HG03060 (cell line): ENCODE measurements around the gene GLIS1.

Experiments
- ATAC-seq: cut with Tn5 transposase; IDR thresholded peaks from one replicate; pipeline ENCODE4 v1.9.1; 2021; ENCODE audit warnings: low read depth, moderate number of reproducible peaks; ENCODE audit not compliant: unreplicated experiment

Gene GLIS1

GRCh38 chr1:53502641-53503432, 236.1 kb downstream of the GLIS1 start:
- no peak for ATAC-seq

GRCh38 chr1:53501065-53502005, 237.6 kb downstream of the GLIS1 start:
- ATAC-seq: no peak

- no peak for ATAC-seq
Measured at GRCh38 chr1:53500204-53501064, 238.5 kb downstream of the GLIS1 start.

GRCh38 chr1:53499257-53500203, 239.4 kb downstream of the GLIS1 start:
- ATAC-seq: no peak

- ATAC-seq: no peak
Measured at GRCh38 chr1:53498555-53499131, 240.3 kb downstream of the GLIS1 start.

GRCh38 chr1:53495633-53496345, 243.2 kb downstream of the GLIS1 start:
- no peak for ATAC-seq

GRCh38 chr1:53490351-53490750, 248.6 kb downstream of the GLIS1 start:
- no peak for ATAC-seq

- no peak for ATAC-seq
Measured at GRCh38 chr1:53486395-53487026, 252.5 kb downstream of the GLIS1 start.

- no peak for ATAC-seq
Measured at GRCh38 chr1:53485478-53486394, 253.2 kb downstream of the GLIS1 start.

GRCh38 chr1:53484705-53485477, 254.1 kb downstream of the GLIS1 start:
- ATAC-seq: no peak

GRCh38 chr1:53483656-53484055, 255.3 kb downstream of the GLIS1 start:
- no peak for ATAC-seq

GRCh38 chr1:53483170-53483569, 255.8 kb downstream of the GLIS1 start:
- no peak for ATAC-seq

- no peak for ATAC-seq
Measured at GRCh38 chr1:53482441-53483153, 256.4 kb downstream of the GLIS1 start.

- no peak for ATAC-seq
Measured at GRCh38 chr1:53481456-53481855, 257.5 kb downstream of the GLIS1 start.

GRCh38 chr1:53480678-53481077, 258.3 kb downstream of the GLIS1 start:
- ATAC-seq: no peak

- ATAC-seq: no peak
Measured at GRCh38 chr1:53478502-53478818, 260.5 kb downstream of the GLIS1 start.
